Urothelium cell line (cell line): ENCODE results near the gene SPIRE2.
"Not testable (repeated sequence)": the region's sequence is repeated elsewhere in the genome, so short reads cannot be mapped to it uniquely, and the experiment has no call there.

Experiments used
- DNase-seq: peaks from one replicate; pipeline ENCODE4 v3.0.0; 2011; ENCODE audit warnings: low spot score, mixed read lengths
- FAIRE-seq: peaks from 2 replicates; lab custom pipeline; 2011; peaks lifted over from hg19 to GRCh38; lab: Jason Lieb, UNC

SPIRE2 gene

GRCh38 chr16:89912143-89912542 is 83.9 kb downstream of the SPIRE2 start:
- DNase-seq = no peak
- no peak for FAIRE-seq

GRCh38 chr16:89912627-89913026 is 84.4 kb downstream of the SPIRE2 start:
- FAIRE-seq = no peak
- DNase-seq = no peak

- no peak for DNase-seq
Observed at GRCh38 chr16:89913408-89914387, 85.4 kb downstream of the SPIRE2 start.

GRCh38 chr16:89914642-89915285 is 86.5 kb downstream of the SPIRE2 start:
- FAIRE-seq, DNase-seq: not testable (repeated sequence)

More at GRCh38 chr16:89913408-89914387, 85.4 kb downstream of the SPIRE2 start:
- FAIRE-seq = peak; percentile 98

- FAIRE-seq = no peak
- no peak for DNase-seq
Observed at GRCh38 chr16:89915303-89916232, 87.3 kb downstream of the SPIRE2 start.

- DNase-seq (peak; percentile 75), FAIRE-seq (no peak)
Observed at GRCh38 chr16:89917773-89918452, 89.6 kb downstream of the SPIRE2 start.

- no peak for FAIRE-seq
- no peak for DNase-seq
Observed at GRCh38 chr16:89918453-89919347, 90.4 kb downstream of the SPIRE2 start, which contains the start of gene MC1R. TSS of gene MC1R (plus strand) at chr16:89918862. CDS start at chr16:89919259, 397 bp downstream.

GRCh38 chr16:89919535-89920406 is 91.5 kb downstream of the SPIRE2 start:
- FAIRE-seq (no peak), DNase-seq (no peak)

- FAIRE-seq (no peak), DNase-seq (no peak)
Observed at GRCh38 chr16:89920723-89921122, 92.4 kb downstream of the SPIRE2 start.
